Osteocyte (in vitro differentiated cells): ENCODE measurements around the gene PTK7. TPM values are rescaled to one million over a fixed set of nuclear protein-coding genes. Genes with fewer than 3 reads are reported as not detected.

Experiments used
- DNase-seq: peaks from one replicate; pipeline ENCODE4 v3.0.0; 2021; ENCODE audit warnings: mixed read lengths; ENCODE audit not compliant: unreplicated experiment; ENCODE audit errors: extremely low spot score
- H3K27ac Mint-ChIP-seq: one replicate; pipeline ENCODE4 v1.8.0; 2021; ENCODE audit warnings: mild to moderate bottlenecking, mixed read lengths; ENCODE audit not compliant: unreplicated experiment
- H3K27me3 Mint-ChIP-seq: one replicate; pipeline ENCODE4 v1.8.0; 2021; ENCODE audit warnings: mixed read lengths; ENCODE audit not compliant: unreplicated experiment
- H3K36me3 Mint-ChIP-seq: one replicate; pipeline ENCODE4 v1.8.0; 2021; ENCODE audit warnings: mixed read lengths; ENCODE audit not compliant: unreplicated experiment
- H3K4me1 Mint-ChIP-seq: one replicate; pipeline ENCODE4 v1.8.0; 2021; ENCODE audit warnings: mixed read lengths; ENCODE audit not compliant: unreplicated experiment
- H3K4me3 Mint-ChIP-seq: one replicate; pipeline ENCODE4 v1.8.0; 2021; ENCODE audit warnings: mild to moderate bottlenecking, moderate library complexity, mixed read lengths; ENCODE audit not compliant: unreplicated experiment
- H3K9me3 Mint-ChIP-seq: one replicate; pipeline ENCODE4 v1.8.0; 2021; ENCODE audit warnings: mixed read lengths; ENCODE audit not compliant: unreplicated experiment
- total RNA-seq: library from RNA; stranded (reverse); gene quantifications from 2 replicates; pipeline ENCODE4 v1.2.1, GENCODE V29; 2021
- TF ChIP-seq, protein P1 (sequence below): fragments of 200-600 bp; sonication (generic); IDR thresholded peaks from 2 replicates; pipeline ENCODE4 v1.5.0; 2021; ENCODE audit warnings: antibody characterized with exemption, mild to moderate bottlenecking, moderate library complexity

Gene PTK7
- total RNA-seq, 1 donor from 2014 or later, result 183 TPM

DNA sequence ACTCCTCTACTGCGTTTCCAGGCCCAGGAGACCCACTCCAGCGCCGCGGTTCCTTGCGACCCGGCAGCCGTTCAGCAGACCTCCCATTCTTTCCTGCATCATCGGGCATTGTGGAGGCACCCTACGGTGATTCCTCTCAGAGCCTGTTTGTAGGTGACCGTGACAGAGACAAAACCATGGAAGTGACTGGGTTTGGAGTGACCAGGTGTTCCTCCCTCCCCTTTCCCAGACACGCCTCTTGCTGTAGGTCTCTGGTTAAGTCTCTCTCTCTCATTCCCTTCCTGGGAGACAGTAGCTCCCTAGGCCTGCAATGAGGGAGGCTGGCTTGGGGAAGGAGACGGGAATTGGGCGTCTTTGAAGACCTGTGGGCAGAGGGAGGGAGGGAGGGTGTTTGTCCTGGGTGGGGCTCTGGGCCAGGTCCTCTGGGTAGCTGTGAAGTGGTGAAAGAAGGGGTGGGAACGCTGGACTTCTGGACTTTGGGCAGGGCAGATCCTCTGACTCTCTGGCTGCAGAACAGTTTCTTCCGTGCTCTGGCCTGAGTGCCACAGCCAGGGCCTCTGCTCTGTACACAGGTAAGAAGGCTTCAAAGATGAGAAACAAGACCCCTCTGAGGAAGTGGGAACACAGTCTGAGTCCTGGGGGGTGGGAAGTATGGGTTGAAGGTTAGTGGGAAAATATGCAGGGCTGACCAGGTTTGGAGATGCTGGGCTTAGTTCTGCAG, 15.9 kb upstream of the PTK7 start:
- H3K4me3 Mint-ChIP-seq, result peak overlapping the region; percentile 95
- no peak for DNase-seq
- peak overlapping the region; percentile 99 for H3K27ac Mint-ChIP-seq
- peaks cover 24% of the 10 kb centered on the region for H3K36me3 Mint-ChIP-seq
- H3K4me1 Mint-ChIP-seq, result peaks cover 31% of the 10 kb centered on the region
- TF ChIP-seq, protein P1, sequence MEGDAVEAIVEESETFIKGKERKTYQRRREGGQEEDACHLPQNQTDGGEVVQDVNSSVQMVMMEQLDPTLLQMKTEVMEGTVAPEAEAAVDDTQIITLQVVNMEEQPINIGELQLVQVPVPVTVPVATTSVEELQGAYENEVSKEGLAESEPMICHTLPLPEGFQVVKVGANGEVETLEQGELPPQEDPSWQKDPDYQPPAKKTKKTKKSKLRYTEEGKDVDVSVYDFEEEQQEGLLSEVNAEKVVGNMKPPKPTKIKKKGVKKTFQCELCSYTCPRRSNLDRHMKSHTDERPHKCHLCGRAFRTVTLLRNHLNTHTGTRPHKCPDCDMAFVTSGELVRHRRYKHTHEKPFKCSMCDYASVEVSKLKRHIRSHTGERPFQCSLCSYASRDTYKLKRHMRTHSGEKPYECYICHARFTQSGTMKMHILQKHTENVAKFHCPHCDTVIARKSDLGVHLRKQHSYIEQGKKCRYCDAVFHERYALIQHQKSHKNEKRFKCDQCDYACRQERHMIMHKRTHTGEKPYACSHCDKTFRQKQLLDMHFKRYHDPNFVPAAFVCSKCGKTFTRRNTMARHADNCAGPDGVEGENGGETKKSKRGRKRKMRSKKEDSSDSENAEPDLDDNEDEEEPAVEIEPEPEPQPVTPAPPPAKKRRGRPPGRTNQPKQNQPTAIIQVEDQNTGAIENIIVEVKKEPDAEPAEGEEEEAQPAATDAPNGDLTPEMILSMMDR, result no peak
- H3K27me3 Mint-ChIP-seq, result no peaks in the 10 kb centered on the region
- H3K9me3 Mint-ChIP-seq, result no peaks in the 10 kb centered on the region

DNA sequence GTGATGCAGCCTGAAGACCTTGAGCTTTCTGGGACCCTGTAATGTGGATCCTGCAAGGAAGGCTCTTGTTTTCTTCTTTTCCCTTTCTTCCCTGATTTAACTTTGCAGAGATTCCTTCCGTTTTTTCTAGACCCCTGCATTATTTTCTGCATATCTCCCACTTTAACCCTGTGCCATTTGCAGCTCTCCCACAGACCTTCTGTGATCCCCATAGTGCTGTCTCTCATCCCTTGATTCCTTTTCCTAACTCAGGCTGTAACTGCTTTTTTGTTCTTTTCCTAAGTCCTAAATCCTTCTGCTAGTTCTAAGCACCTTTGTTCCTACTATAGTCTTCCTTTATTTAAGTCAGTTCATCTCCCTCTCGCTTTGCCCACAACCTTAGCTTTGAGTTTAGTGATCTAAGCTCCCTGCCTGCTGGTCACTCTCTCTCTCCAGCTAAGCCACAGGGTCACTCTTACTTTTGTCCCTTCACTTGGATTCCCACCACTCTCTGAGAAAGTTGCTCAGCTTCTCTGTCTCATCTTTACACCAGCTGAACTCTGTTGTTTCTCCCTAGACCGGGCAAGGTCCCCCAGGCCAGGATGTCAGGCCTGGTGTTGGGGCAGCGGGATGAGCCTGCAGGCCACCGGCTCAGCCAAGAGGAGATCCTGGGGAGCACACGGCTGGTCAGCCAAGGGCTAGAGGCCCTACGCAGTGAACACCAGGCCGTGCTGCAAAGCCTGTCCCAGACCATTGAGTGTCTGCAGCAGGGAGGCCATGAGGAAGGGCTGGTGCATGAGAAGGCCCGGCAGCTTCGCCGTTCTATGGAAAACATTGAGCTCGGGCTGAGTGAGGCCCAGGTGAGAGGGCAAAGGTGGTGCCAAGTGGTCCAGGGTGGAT, 15.1 kb upstream of the PTK7 start:
- H3K4me3 Mint-ChIP-seq, result peak overlapping the region; percentile 95
- no peak for DNase-seq
- H3K4me1 Mint-ChIP-seq, result peaks cover 31% of the 10 kb centered on the region
- no peaks in the 10 kb centered on the region for H3K27me3 Mint-ChIP-seq
- peak overlapping the region; percentile 50 for H3K27ac Mint-ChIP-seq
- H3K36me3 Mint-ChIP-seq, result peaks cover 24% of the 10 kb centered on the region
- H3K9me3 Mint-ChIP-seq, result no peaks in the 10 kb centered on the region
- TF ChIP-seq, protein P1, result no peak

DNA sequence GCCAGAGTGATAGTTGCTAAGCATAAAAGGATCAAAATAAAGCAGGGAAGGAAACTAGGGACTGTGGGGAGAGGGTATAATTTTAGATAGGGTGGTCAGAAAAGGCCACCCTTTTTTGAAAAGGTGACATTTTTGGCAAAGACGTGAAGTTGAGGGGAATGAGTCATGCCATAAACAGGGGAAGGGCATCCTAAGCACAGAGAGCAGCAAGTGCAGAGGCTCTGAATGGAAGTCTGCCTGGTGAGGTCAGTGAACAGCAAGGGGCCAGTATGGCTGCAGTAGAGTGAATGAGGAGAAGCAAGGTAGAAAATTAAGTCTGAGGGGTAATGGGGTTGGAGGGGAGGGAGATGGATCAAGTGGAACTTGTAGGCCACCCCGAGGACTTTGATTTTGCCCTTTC, 14.3 kb upstream of the PTK7 start:
- Mint-ChIP-seq H3K27ac (no peak overlapping the region), H3K27me3 (no peaks in the 10 kb centered on the region), H3K4me3 (no peak overlapping the region), H3K9me3 (no peaks in the 10 kb centered on the region), H3K36me3 (peaks cover 29% of the 10 kb centered on the region), H3K4me1 (peaks cover 31% of the 10 kb centered on the region)
- TF ChIP-seq, protein P1, result no peak
- no peak for DNase-seq

DNA sequence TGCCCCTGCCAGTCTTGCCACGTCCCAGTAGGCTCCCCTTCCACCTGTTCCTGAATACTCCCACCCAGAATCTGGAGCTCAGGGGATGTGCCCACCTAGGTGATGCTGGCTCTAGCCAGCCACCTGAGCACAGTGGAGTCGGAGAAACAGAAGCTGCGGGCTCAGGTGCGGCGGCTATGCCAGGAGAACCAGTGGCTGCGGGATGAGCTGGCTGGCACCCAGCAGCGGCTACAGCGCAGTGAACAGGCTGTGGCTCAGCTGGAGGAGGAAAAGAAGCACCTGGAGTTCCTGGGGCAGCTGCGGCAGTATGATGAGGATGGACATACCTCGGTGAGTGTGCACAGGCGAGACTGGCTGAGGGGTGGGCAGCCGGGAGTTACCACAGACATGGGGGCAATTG, 13.3 kb upstream of the PTK7 start:
- no peaks in the 10 kb centered on the region for H3K9me3 Mint-ChIP-seq
- peaks cover 29% of the 10 kb centered on the region for H3K36me3 Mint-ChIP-seq
- DNase-seq, result no peak
- H3K4me1 Mint-ChIP-seq, result peaks cover 31% of the 10 kb centered on the region
- no peak overlapping the region for H3K4me3 Mint-ChIP-seq
- TF ChIP-seq, protein P1, result no peak
- H3K27me3 Mint-ChIP-seq, result no peaks in the 10 kb centered on the region
- H3K27ac Mint-ChIP-seq, result no peak overlapping the region

DNA sequence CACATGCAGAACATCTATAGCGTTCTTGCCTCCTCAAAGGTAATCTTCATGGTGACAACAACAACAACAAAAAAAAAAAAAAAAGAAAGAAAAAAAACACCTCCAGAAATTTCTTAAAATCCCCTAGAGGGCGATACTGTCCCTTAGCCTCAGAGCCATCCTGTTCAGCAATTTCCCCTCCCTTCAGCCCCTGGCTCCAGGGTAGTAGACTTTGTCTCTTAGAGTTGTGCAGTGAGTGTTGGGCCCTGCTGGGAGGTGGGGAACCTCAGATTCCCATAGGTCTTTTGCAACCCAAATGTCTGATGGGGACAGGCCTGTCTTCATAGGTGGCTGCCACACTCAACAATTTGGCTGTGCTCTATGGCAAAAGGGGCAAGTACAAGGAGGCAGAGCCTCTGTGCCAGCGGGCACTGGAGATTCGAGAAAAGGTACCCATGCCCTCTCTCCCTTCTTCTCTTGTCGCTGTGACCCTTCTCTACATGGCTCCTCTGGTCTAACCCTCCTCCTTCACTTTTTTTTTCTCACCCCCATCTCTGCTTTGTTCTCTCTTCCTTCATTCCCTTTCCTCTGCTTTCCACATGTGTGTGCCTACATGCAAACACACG, 6.0 kb upstream of the PTK7 start:
- TF ChIP-seq, protein P1, result peak; percentile 69
- Mint-ChIP-seq H3K27me3 (no peaks in the 10 kb centered on the region), H3K4me3 (no peak overlapping the region), H3K4me1 (peaks cover 11% of the 10 kb centered on the region), H3K9me3 (no peaks in the 10 kb centered on the region), H3K27ac (no peak overlapping the region), H3K36me3 (peaks cover 32% of the 10 kb centered on the region)
- no peak for DNase-seq
